GM12878 (cell line): Measurements from ENCODE around the gene PRR15L. TPM values are rescaled to one million over a fixed set of nuclear protein-coding genes. Genes with fewer than 3 reads are reported as not detected.

Experiments
- ATAC-seq: fragments of 200-7000 bp; cut with Tn5 transposase; 3 replicates; pipeline ENCODE4 v1.9.1; 2020; ENCODE audit warnings: mild to moderate bottlenecking, moderate library complexity
- BruUV-seq: library from RNA; stranded (reverse); fragments of 400-500 nt; replicated peaks from 2 replicates; lab custom pipeline; 2021; lab: Mats Ljungman, UMichigan
- CTCF ChIA-PET: fragments of 300-600 bp; sonication (Branson Sonifier 250); formaldehyde crosslinking; extraction: SDS; loops from one replicate; lab custom pipeline; 2021; ENCODE audit warnings: inconsistent platforms; lab: Yijun Ruan, JAX
- POLR2A ChIA-PET: fragments of 350-600 bp; formaldehyde crosslinking; extraction: SDS; loops from one replicate; lab custom pipeline; 2021; ENCODE audit warnings: inconsistent platforms; lab: Charles Lee
- RAD21 ChIA-PET: fragments of 300-600 bp; sonication (Branson Sonifier 250); formaldehyde crosslinking; loops from one replicate; lab custom pipeline; 2023; ENCODE audit warnings: antibody characterized with exemption; ENCODE audit not compliant: unreplicated experiment; lab: Charles Lee
- SMC1A ChIA-PET: fragments of 300-600 bp; sonication (Branson Sonifier 250); formaldehyde crosslinking; loops from one replicate; lab custom pipeline; 2023; ENCODE audit not compliant: unreplicated experiment, uncharacterized antibody; lab: Charles Lee
- DNase-seq: peaks from one replicate; pipeline ENCODE4 v3.0.0-alpha.2; 2011; ENCODE audit warnings: low read depth, low spot score
- FAIRE-seq: peaks from 3 replicates; lab custom pipeline; 2011; peaks lifted over from hg19 to GRCh38; lab: Jason Lieb, UNC
- H2AFZ ChIP-seq: 2 replicates; pipeline ENCODE4 v1.6.0; 2011; ENCODE audit warnings: low read depth, low read length, control low read depth; ENCODE audit not compliant: control insufficient read depth
- H3K27ac ChIP-seq: 2 replicates; pipeline ENCODE4 v1.5.1; 2011; ENCODE audit warnings: control low read depth; ENCODE audit not compliant: control insufficient read depth, insufficient read depth
- H3K27me3 ChIP-seq, 2 experiments: replicated peaks in 1 of 2; 2 replicates each; pipeline versions ENCODE4 v1.6.0 to v1.6.1; 2011; ENCODE audit warnings: low read length in 1 of 2; ENCODE audit not compliant: control insufficient read depth in 2 of 2, insufficient read depth in 2 of 2
- H3K36me3 ChIP-seq, 2 experiments: 2 replicates each; pipeline ENCODE4 v1.5.1; 2011; ENCODE audit warnings: low read length in 1 of 2; ENCODE audit not compliant: control insufficient read depth in 2 of 2, insufficient read depth in 2 of 2
- H3K4me1 ChIP-seq: 2 replicates; pipeline ENCODE4 v1.6.1; 2011; ENCODE audit warnings: mild to moderate bottlenecking, low read length, moderate library complexity, mixed read lengths; ENCODE audit not compliant: control insufficient read depth, insufficient read depth
- H3K4me2 ChIP-seq: 2 replicates; pipeline ENCODE4 v1.6.0; 2011; ENCODE audit warnings: control low read depth; ENCODE audit not compliant: control insufficient read depth, insufficient read depth
- H3K4me3 ChIP-seq: fragments of 200-600 bp; sonication (generic); 2 replicates; pipeline ENCODE4 v1.5.1; 2016
- H3K79me2 ChIP-seq: 2 replicates; pipeline ENCODE4 v1.6.0; 2011; ENCODE audit warnings: low read length; ENCODE audit not compliant: control insufficient read depth, insufficient read depth
- H3K9ac ChIP-seq: 2 replicates; pipeline ENCODE4 v1.8.0; 2011; ENCODE audit warnings: low read length, control low read depth, mixed read lengths; ENCODE audit not compliant: control insufficient read depth, insufficient read depth
- H3K9me3 ChIP-seq: replicated peaks from 3 replicates; pipeline ENCODE4 v1.5.1; 2011; ENCODE audit warnings: mild to moderate bottlenecking, low read length; ENCODE audit not compliant: control insufficient read depth, insufficient read depth
- H4K20me1 ChIP-seq: 2 replicates; pipeline ENCODE4 v1.6.0; 2011; ENCODE audit not compliant: control insufficient read depth, insufficient read depth
- CBX3 ChIP-seq: fragments of 200-600 bp; sonication (generic); IDR thresholded peaks from 2 replicates; pipeline ENCODE4 v1.6.1; 2016; ENCODE audit warnings: low read depth, borderline replicate concordance
- FOS ChIP-seq: IDR thresholded peaks from 3 replicates; pipeline ENCODE4 v1.6.1; 2011; ENCODE audit warnings: borderline replicate concordance; ENCODE audit not compliant: insufficient read length; ENCODE audit errors: extremely low read depth
- PML ChIP-seq: IDR thresholded peaks from 2 replicates; pipeline ENCODE4 v1.6.1; 2012; ENCODE audit warnings: low read length, inconsistent platforms
- PRDM15 ChIP-seq: fragments of 450-650 bp; formaldehyde crosslinking; IDR thresholded peaks from 2 replicates; pipeline ENCODE4 v1.4.0; 2020; ENCODE audit warnings: mild to moderate bottlenecking, moderate library complexity
- RAD51 ChIP-seq: fragments of 450-650 bp; IDR thresholded peaks from 2 replicates; pipeline ENCODE4 v1.6.1; 2016; ENCODE audit warnings: moderate library complexity, mild to moderate bottlenecking, inconsistent platforms
- SIN3A ChIP-seq: IDR thresholded peaks from 2 replicates; pipeline ENCODE4 v1.6.1; 2012; ENCODE audit warnings: low read depth, low read length, improper control_type of control experiment
- SUPT20H ChIP-seq: IDR thresholded peaks from 2 replicates; pipeline ENCODE4 v1.6.1; 2011; ENCODE audit warnings: low read depth, mild to moderate bottlenecking, low read length, moderate library complexity, borderline replicate concordance; ENCODE audit not compliant: control insufficient read depth
- ZNF207 ChIP-seq: fragments of 450-650 bp; IDR thresholded peaks from 2 replicates; pipeline ENCODE4 v1.6.1; 2014; ENCODE audit warnings: antibody characterized with exemption, mild to moderate bottlenecking, borderline replicate concordance
- WGBS: methylation state at CpG from one replicate; pipeline ENCODE4 v1.1.6; 2016; ENCODE audit warnings: low lambda C conversion rate; ENCODE audit not compliant: insufficient replicate concordance, insufficient coverage; ENCODE audit errors: missing lambda C conversion rate; 5-methylcytosine and 5-hydroxymethylcytosine counted together
- in situ Hi-C: fragments of 300-500 bp; cut with MboI; formaldehyde crosslinking; loops from 9 replicates; pipeline ENCODE4 v1.14.3; 2018; ENCODE audit warnings: mixed read lengths
- intact Hi-C: fragments of 100-400 bp; cut with micrococcal nuclease; formaldehyde crosslinking; loops from one replicate; pipeline ENCODE4 v1.14.2; 2022; ENCODE audit not compliant: unreplicated experiment
- polyA plus RNA-seq, 11 experiments: library from polyadenylated mRNA; depleted of rRNA in 4 of 11; unstranded in 6 of 11; stranded (reverse) in 5 of 11; fragments of >200 nt; fragmentation: Nextera tagmentation in 4 of 11; fragmentation: Illumina TruSeq in 1 of 11; extraction: Ambion mirVana in 4 of 11; extraction: Trizol in 1 of 11; gene quantifications; 1 replicate in 1 of 11; 2 replicates in 10 of 11; pipeline versions ENCODE4 v1.2.1 to v1.2.3, GENCODE V29; 2011 to 2016; ENCODE audit warnings: inconsistent platforms in 2 of 11, missing spikeins in 2 of 11, low read depth in 1 of 11
- total RNA-seq, 4 experiments: library from RNA; depleted of rRNA in 3 of 4; stranded (reverse); fragments of >200 nt in 3 of 4; fragmentation: Illumina TruSeq in 1 of 4; extraction: Trizol in 1 of 4; gene quantifications; 2 replicates each; pipeline versions ENCODE4 v1.2.1 to v1.2.3, GENCODE V29; 2013 to 2021

Gene PRR15L
- total and polyA plus RNA-seq, 10 of the 15 experiments (the other 5 are each of a cell fraction or from before 2014, with no cell fraction given), result 0.11 to 0.18 TPM; not detected in 8

DNA sequence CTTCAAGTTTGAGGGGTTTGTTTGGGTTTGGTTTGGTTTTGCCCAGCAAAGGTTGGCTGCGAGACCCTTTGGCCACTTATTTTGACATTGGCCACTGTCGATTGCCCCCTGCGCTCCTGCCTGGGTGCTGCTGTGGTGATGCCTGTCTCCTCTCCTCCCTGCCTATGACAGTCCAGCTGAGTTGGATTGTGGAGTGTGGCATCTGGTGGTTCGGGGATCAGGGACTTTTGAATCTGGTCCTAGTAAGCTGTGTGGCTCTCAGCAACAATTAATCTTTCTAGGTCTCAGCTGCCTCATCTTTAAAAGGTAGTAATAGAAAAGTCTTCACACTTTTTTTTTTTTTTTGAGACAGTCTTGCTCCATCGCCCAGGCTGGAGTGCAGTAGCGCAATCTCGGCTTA is 40.4 kb upstream of the PRR15L start:
- peaks cover 18% of the 10 kb centered on the region for H3K4me1 ChIP-seq
- H2AFZ ChIP-seq, result no peak overlapping the region
- no peak overlapping the region for H3K4me3 ChIP-seq
- intact Hi-C loops, result no loop called here
- no peaks in the 10 kb centered on the region for H3K36me3 ChIP-seq
- FAIRE-seq, result no peak
- no peak overlapping the region for H3K4me2 ChIP-seq
- ChIA-PET RAD21 (interaction anchor here (0.7 to 2.2 kb wide), 2 partner anchors 19 to 55 kb away, joined by 3 to 6 read pairs; no protein-coding TSS in a partner anchor), CTCF (interaction anchor here (4.7 to 8.5 kb wide), 2 partner anchors 13 to 49 kb away, joined by 23 to 59 read pairs; no protein-coding TSS in a partner anchor), SMC1A (interaction anchor here (9.5 kb wide), 1 partner anchor 18 kb away, joined by 97 read pairs; no protein-coding TSS in a partner anchor), POLR2A (no interaction called here)
- no peaks in the 10 kb centered on the region for H4K20me1 ChIP-seq
- H3K79me2 ChIP-seq, result no peaks in the 10 kb centered on the region
- no peak for ATAC-seq
- H3K9me3 ChIP-seq, result no peaks in the 10 kb centered on the region
- WGBS, result 65% methylated on average over 7 of the region's 7 CpGs
- BruUV-seq, result no TSS peak
- no peak for TF ChIP-seq CBX3
- TF ChIP-seq FOS, result no peak
- TF ChIP-seq ZNF207, result no peak
- TF ChIP-seq PML, result no peak
- no peak for TF ChIP-seq SUPT20H
- TF ChIP-seq PRDM15 (CRISPR knock-in tag), result no peak
- no peak for TF ChIP-seq SIN3A
- TF ChIP-seq RAD51, result no peak
- no peak overlapping the region for H3K27ac ChIP-seq
- H3K9ac ChIP-seq, result no peak overlapping the region
- in situ Hi-C loops, result no loop called here
- no peaks in the 10 kb centered on the region for H3K27me3 ChIP-seq
- no peak for DNase-seq
